Parathyroid adenoma (tissue), 2 donors: ENCODE measurements around the gene TNS4.

Experiments
- H2AFZ ChIP-seq: fragments of 300-600 bp; sonication (generic); one replicate; pipeline ENCODE4 v1.7.0; 2017; ENCODE audit warnings: antibody characterized with exemption, mild to moderate bottlenecking
- H3K27ac ChIP-seq: fragments of 300-600 bp; sonication (generic); one replicate; pipeline ENCODE4 v1.7.0; 2017
- H3K27me3 ChIP-seq: fragments of 300-600 bp; sonication (generic); one replicate; pipeline ENCODE4 v1.7.0; 2017; ENCODE audit warnings: low read length; ENCODE audit not compliant: control insufficient read depth, insufficient read depth
- H3K36me3 ChIP-seq: fragments of 300-600 bp; sonication (generic); one replicate; pipeline ENCODE4 v1.7.0; 2017; ENCODE audit warnings: low read length; ENCODE audit not compliant: control insufficient read depth, insufficient read depth
- H3K4me1 ChIP-seq: fragments of 300-600 bp; sonication (generic); one replicate; pipeline ENCODE4 v1.7.0; 2017; ENCODE audit warnings: control low read depth
- H3K4me2 ChIP-seq: fragments of 300-600 bp; sonication (generic); one replicate; pipeline ENCODE4 v1.7.0; 2017; ENCODE audit warnings: low read length
- H3K4me3 ChIP-seq: fragments of 300-600 bp; sonication (generic); one replicate; pipeline ENCODE4 v1.7.0; 2017; ENCODE audit warnings: low read depth, low read length
- H3K79me2 ChIP-seq: fragments of 300-600 bp; sonication (generic); one replicate; pipeline ENCODE4 v1.7.0; 2017; ENCODE audit warnings: control low read depth
- H3K9ac ChIP-seq: fragments of 300-600 bp; sonication (generic); one replicate; pipeline ENCODE4 v1.7.0; 2017; ENCODE audit warnings: mild to moderate bottlenecking
- H3K9me3 ChIP-seq: fragments of 300-600 bp; sonication (generic); one replicate; pipeline ENCODE4 v1.7.0; 2017; ENCODE audit warnings: low read length; ENCODE audit not compliant: control insufficient read depth
- CTCF ChIP-seq: fragments of 300-600 bp; sonication (generic); IDR thresholded peaks from one replicate; pipeline ENCODE4 v1.7.0; 2017; ENCODE audit warnings: antibody characterized with exemption, mild to moderate bottlenecking
- donor health status: primary hyperparathyroidism.

The TNS4 gene

GRCh38 chr17:40509626-40510327 lies 8.4 kb upstream of the TNS4 start:
- H3K36me3 ChIP-seq, result no peaks in the 10 kb centered on the region
- H3K79me2 ChIP-seq, result no peaks in the 10 kb centered on the region
- no peak overlapping the region for H3K9ac ChIP-seq
- H3K27me3 ChIP-seq, result no peaks in the 10 kb centered on the region
- H3K4me1 ChIP-seq, result no peaks in the 10 kb centered on the region
- H3K27ac ChIP-seq, result no peak overlapping the region
- TF ChIP-seq CTCF, result no peak
- no peak overlapping the region for H3K4me3 ChIP-seq
- H2AFZ ChIP-seq, result no peak overlapping the region
- H3K9me3 ChIP-seq, result no peaks in the 10 kb centered on the region
- H3K4me2 ChIP-seq, result no peak overlapping the region

- H3K36me3 ChIP-seq, result no peaks in the 10 kb centered on the region
- H3K9ac ChIP-seq, result no peak overlapping the region
- H2AFZ ChIP-seq, result no peak overlapping the region
- no peak overlapping the region for H3K4me3 ChIP-seq
- H3K9me3 ChIP-seq, result no peaks in the 10 kb centered on the region
- H3K4me2 ChIP-seq, result no peak overlapping the region
- no peaks in the 10 kb centered on the region for H3K79me2 ChIP-seq
- no peaks in the 10 kb centered on the region for H3K4me1 ChIP-seq
- no peak for TF ChIP-seq CTCF
- no peaks in the 10 kb centered on the region for H3K27me3 ChIP-seq
- H3K27ac ChIP-seq, result no peak overlapping the region
Observed at GRCh38 chr17:40506786-40507185, 5.4 kb upstream of the TNS4 start.

GRCh38 chr17:40503154-40503553 lies 1.7 kb upstream of the TNS4 start:
- no peak overlapping the region for H3K9ac ChIP-seq
- no peak overlapping the region for H3K4me2 ChIP-seq
- H3K9me3 ChIP-seq, result no peaks in the 10 kb centered on the region
- no peaks in the 10 kb centered on the region for H3K36me3 ChIP-seq
- H3K27me3 ChIP-seq, result no peaks in the 10 kb centered on the region
- H3K4me1 ChIP-seq, result peaks cover 3% of the 10 kb centered on the region
- H3K4me3 ChIP-seq, result no peak overlapping the region
- no peak overlapping the region for H2AFZ ChIP-seq
- H3K27ac ChIP-seq, result no peak overlapping the region
- no peak for TF ChIP-seq CTCF
- H3K79me2 ChIP-seq, result no peaks in the 10 kb centered on the region

- no peaks in the 10 kb centered on the region for H3K36me3 ChIP-seq
- H3K27me3 ChIP-seq, result no peaks in the 10 kb centered on the region
- no peak for TF ChIP-seq CTCF
- no peak overlapping the region for H3K4me3 ChIP-seq
- no peak overlapping the region for H3K27ac ChIP-seq
- no peak overlapping the region for H3K4me2 ChIP-seq
- no peak overlapping the region for H3K9ac ChIP-seq
- H3K79me2 ChIP-seq, result no peaks in the 10 kb centered on the region
- H3K4me1 ChIP-seq, result peaks cover 3% of the 10 kb centered on the region
- H2AFZ ChIP-seq, result no peak overlapping the region
- no peaks in the 10 kb centered on the region for H3K9me3 ChIP-seq
Observed at GRCh38 chr17:40502716-40503115, 1.3 kb upstream of the TNS4 start.

- Histone ChIP-seq H3K27me3 (no peaks in the 10 kb centered on the region), H3K4me1 (peaks cover 3% of the 10 kb centered on the region), H3K79me2 (no peaks in the 10 kb centered on the region), H3K36me3 (no peaks in the 10 kb centered on the region), H3K9me3 (no peaks in the 10 kb centered on the region), H3K4me2 (no peak overlapping the region), H3K9ac (no peak overlapping the region), H3K27ac (no peak overlapping the region), H3K4me3 (no peak overlapping the region), H2AFZ (no peak overlapping the region)
- no peak for TF ChIP-seq CTCF
Observed at GRCh38 chr17:40500709-40501108, 714 bp downstream of the TNS4 start.
